Peyer's patch (tissue), 4 donors: ENCODE results near the gene SIGLEC6.

Experiments used
- POLR2A ChIP-seq, 2 donors: fragments of 450-650 bp; IDR thresholded peaks; one replicate each; pipeline ENCODE4 v1.5.1; 2017; ENCODE audit warnings: antibody characterized with exemption in 2 of 2, mild to moderate bottlenecking in 2 of 2, moderate library complexity in 2 of 2
- TF ChIP-seq, protein P1 (sequence below), 6 experiments: fragments of 450-650 bp in 4 of 6; fragments of 200-600 bp in 2 of 6; sonication (generic) in 1 of 6; IDR thresholded peaks; one replicate each; pipeline ENCODE4 v1.5.1; 2017 to 2019; ENCODE audit warnings: antibody characterized with exemption in 6 of 6, mild to moderate bottlenecking in 3 of 6, moderate library complexity in 1 of 6

DNA sequence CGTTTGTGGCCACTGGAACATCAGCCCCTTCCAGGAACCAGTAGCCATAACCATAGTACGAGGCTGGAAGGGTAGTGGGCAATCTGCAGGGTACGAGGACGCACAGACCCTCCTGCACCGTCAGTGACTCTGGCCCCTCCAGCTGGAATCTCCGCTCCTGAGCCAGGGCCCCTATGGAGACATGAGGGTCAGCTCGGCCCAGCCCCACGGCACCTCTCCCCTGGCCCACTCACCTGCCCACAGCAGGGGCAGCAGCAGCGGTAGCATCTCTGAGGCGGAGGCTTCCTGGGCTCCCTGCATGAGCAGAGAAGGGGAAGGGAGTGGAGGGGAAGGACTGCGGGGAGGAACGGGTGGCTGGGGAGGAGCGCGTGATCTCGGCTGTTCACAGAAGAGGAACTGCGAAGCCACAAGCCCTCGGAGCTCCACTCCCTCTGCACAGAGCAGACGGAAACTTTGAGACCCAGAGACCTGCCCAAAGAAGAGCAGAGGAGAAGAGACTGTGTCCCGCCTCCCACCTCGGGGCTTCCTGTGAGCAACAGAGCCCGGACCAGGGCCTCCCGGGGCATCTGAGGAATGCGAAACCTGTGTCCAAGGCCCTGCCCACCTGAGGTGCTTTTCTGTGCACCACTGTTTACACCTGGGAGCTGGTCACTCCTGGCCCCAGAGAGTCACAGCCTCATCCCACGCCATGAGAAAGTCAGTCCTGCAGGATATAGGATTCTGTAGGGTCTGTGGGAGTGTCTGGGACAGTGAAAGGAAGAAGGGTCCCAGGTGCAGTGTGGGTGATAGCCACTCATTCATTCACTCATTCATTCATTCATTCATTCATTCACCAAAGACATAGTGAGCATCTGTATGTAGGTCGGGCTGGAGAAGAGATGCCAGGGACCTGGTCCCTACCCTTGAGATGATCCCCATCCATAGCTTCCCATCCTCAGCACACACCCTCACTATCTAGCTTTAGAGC, at the start of gene SIGLEC6:
- TF ChIP-seq, protein P1, sequence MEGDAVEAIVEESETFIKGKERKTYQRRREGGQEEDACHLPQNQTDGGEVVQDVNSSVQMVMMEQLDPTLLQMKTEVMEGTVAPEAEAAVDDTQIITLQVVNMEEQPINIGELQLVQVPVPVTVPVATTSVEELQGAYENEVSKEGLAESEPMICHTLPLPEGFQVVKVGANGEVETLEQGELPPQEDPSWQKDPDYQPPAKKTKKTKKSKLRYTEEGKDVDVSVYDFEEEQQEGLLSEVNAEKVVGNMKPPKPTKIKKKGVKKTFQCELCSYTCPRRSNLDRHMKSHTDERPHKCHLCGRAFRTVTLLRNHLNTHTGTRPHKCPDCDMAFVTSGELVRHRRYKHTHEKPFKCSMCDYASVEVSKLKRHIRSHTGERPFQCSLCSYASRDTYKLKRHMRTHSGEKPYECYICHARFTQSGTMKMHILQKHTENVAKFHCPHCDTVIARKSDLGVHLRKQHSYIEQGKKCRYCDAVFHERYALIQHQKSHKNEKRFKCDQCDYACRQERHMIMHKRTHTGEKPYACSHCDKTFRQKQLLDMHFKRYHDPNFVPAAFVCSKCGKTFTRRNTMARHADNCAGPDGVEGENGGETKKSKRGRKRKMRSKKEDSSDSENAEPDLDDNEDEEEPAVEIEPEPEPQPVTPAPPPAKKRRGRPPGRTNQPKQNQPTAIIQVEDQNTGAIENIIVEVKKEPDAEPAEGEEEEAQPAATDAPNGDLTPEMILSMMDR (IDR thresholded peaks at IDR 0.05) = no peak
- TF ChIP-seq POLR2A (IDR thresholded peaks at IDR 0.05) = no peak
